H1 (cell line): ENCODE results near the gene SOD2. TPM values are rescaled to one million over a fixed set of nuclear protein-coding genes. Genes with fewer than 3 reads are reported as not detected.

Experiments
- CTCF ChIA-PET: fragments of 300-600 bp; sonication (Branson Sonifier 250); formaldehyde crosslinking; loops from one replicate; lab custom pipeline; 2021; ENCODE audit not compliant: partially characterized antibody; lab: Charles Lee
- POLR2A ChIA-PET: fragments of 300-600 bp; sonication (Branson Sonifier 250); formaldehyde crosslinking; loops from one replicate; lab custom pipeline; 2021; ENCODE audit warnings: inconsistent platforms; ENCODE audit not compliant: partially characterized antibody; lab: Charles Lee
- DNase-seq, 2 experiments: peaks; one replicate each; pipeline versions ENCODE4 v3.0.0 to v3.0.0-alpha.2; 2010 to 2022; ENCODE audit warnings: low spot score in 2 of 2, low read depth in 1 of 2, mixed read lengths in 1 of 2
- FAIRE-seq: peaks from 2 replicates; lab custom pipeline; 2011; peaks lifted over from hg19 to GRCh38; lab: Jason Lieb, UNC
- H2AFZ ChIP-seq: 2 replicates; pipeline ENCODE4 v1.8.1; 2012; ENCODE audit warnings: low read length, inconsistent platforms
- H2AK5ac ChIP-seq: 2 replicates; pipeline ENCODE4 v1.6.1; 2013; ENCODE audit warnings: low read depth, low read length
- H2BK120ac ChIP-seq: replicated peaks from 2 replicates; pipeline ENCODE3; 2013; ENCODE audit warnings: low read depth, low read length, inconsistent platforms
- H2BK12ac ChIP-seq: 2 replicates; pipeline ENCODE4 v1.6.1; 2013; ENCODE audit warnings: low read depth, low read length
- H2BK15ac ChIP-seq: 2 replicates; pipeline ENCODE4 v1.6.1; 2013; ENCODE audit warnings: low read length
- H2BK20ac ChIP-seq: 2 replicates; pipeline ENCODE4 v1.6.1; 2013; ENCODE audit warnings: low read length
- H2BK5ac ChIP-seq: 2 replicates; pipeline ENCODE4 v1.6.1; 2013; ENCODE audit warnings: low read depth, low read length
- H3K14ac ChIP-seq: 2 replicates; pipeline ENCODE4 v1.6.1; 2013; ENCODE audit warnings: inconsistent platforms; ENCODE audit not compliant: insufficient read length
- H3K18ac ChIP-seq: 2 replicates; pipeline ENCODE4 v1.6.1; 2013; ENCODE audit warnings: low read length; ENCODE audit errors: extremely low read depth
- H3K23ac ChIP-seq: 2 replicates; pipeline ENCODE4 v1.6.1; 2013; ENCODE audit warnings: inconsistent platforms; ENCODE audit not compliant: insufficient read length
- H3K23me2 ChIP-seq: 2 replicates; pipeline ENCODE4 v1.6.1; 2013; ENCODE audit warnings: low read depth, low read length
- H3K27ac ChIP-seq: 2 replicates; pipeline ENCODE4 v1.6.1; 2011; ENCODE audit warnings: low read depth, low read length, inconsistent platforms
- H3K27me3 ChIP-seq, 4 experiments: replicated peaks in 1 of 4; 1 replicate in 1 of 4; 2 replicates in 3 of 4; pipeline versions ENCODE4 v1.6.1 to v1.8.1; 2011 to 2013; ENCODE audit warnings: low read length in 3 of 4, mild to moderate bottlenecking in 3 of 4, inconsistent platforms in 2 of 4, mixed read lengths in 2 of 4, moderate library complexity in 1 of 4; ENCODE audit not compliant: control insufficient read depth in 3 of 4, insufficient read depth in 3 of 4; ENCODE audit errors: extremely low read depth in 1 of 4
- H3K36me3 ChIP-seq, 4 experiments: 2 replicates each; pipeline versions ENCODE4 v1.6.1 to v1.8.1; 2011 to 2013; ENCODE audit warnings: mild to moderate bottlenecking in 4 of 4, low read length in 3 of 4, moderate library complexity in 2 of 4, control low read depth in 1 of 4, inconsistent platforms in 1 of 4; ENCODE audit not compliant: insufficient read depth in 4 of 4, control insufficient read depth in 2 of 4
- H3K4ac ChIP-seq: replicated peaks from 2 replicates; pipeline ENCODE3; 2013; ENCODE audit warnings: low read length, low read depth, mixed read lengths, inconsistent platforms; ENCODE audit not compliant: insufficient read length
- H3K4me1 ChIP-seq, 4 experiments: replicated peaks in 1 of 4; 1 replicate in 1 of 4; 2 replicates in 3 of 4; pipeline versions ENCODE4 v1.6.1 to v1.8.1; 2011 to 2013; ENCODE audit warnings: low read length in 3 of 4, inconsistent platforms in 2 of 4, mixed read lengths in 1 of 4; ENCODE audit not compliant: insufficient read depth in 4 of 4, control insufficient read depth in 3 of 4
- H3K4me2 ChIP-seq, 2 experiments: 2 replicates each; pipeline versions ENCODE4 v1.6.1 to v1.8.1; 2011 to 2013; ENCODE audit warnings: low read depth in 2 of 2, low read length in 2 of 2, control low read depth in 1 of 2, inconsistent platforms in 1 of 2, mild to moderate bottlenecking in 1 of 2; ENCODE audit not compliant: insufficient read depth in 1 of 2
- H3K4me3 ChIP-seq, 4 experiments: fragments of 200-600, 300-600 bp in 1 of 4; sonication (generic), shearing (Covaris generic), sonication (Bioruptor Twin) in 1 of 4; 2 replicates each; pipeline versions ENCODE4 v1.5.1 to v1.8.1; 2011 to 2016; ENCODE audit warnings: low read length in 4 of 4, low read depth in 3 of 4, control low read depth in 2 of 4, inconsistent platforms in 2 of 4, mild to moderate bottlenecking in 2 of 4, mixed read lengths in 1 of 4, moderate library complexity in 1 of 4; ENCODE audit not compliant: insufficient read depth in 2 of 4; ENCODE audit errors: extremely low read depth in 1 of 4
- H3K56ac ChIP-seq: replicated peaks from 2 replicates; pipeline ENCODE3; 2013; ENCODE audit warnings: low read depth, mild to moderate bottlenecking, mixed read lengths, low read length, inconsistent platforms; ENCODE audit not compliant: insufficient read length
- H3K79me1 ChIP-seq: 2 replicates; pipeline ENCODE4 v1.6.1; 2013; ENCODE audit warnings: low read depth, low read length, control low read depth
- H3K79me2 ChIP-seq, 2 experiments: 2 replicates each; pipeline versions ENCODE4 v1.6.1 to v1.8.1; 2012 to 2013; ENCODE audit warnings: low read length in 2 of 2, mild to moderate bottlenecking in 2 of 2, inconsistent platforms in 1 of 2; ENCODE audit not compliant: insufficient read depth in 2 of 2, control insufficient read depth in 1 of 2
- H3K9ac ChIP-seq, 4 experiments: replicated peaks in 1 of 4; 1 replicate in 1 of 4; 2 replicates in 3 of 4; pipeline versions ENCODE4 v1.6.1 to v1.8.1; 2011 to 2013; ENCODE audit warnings: low read depth in 3 of 4, low read length in 3 of 4, control low read depth in 2 of 4, mild to moderate bottlenecking in 2 of 4, moderate library complexity in 2 of 4, inconsistent platforms in 1 of 4; ENCODE audit errors: extremely low read depth in 1 of 4
- H3K9me3 ChIP-seq, 2 experiments: 2 replicates each; pipeline versions ENCODE4 v1.6.1 to v1.8.1; 2012 to 2013; ENCODE audit warnings: mild to moderate bottlenecking in 2 of 2, moderate library complexity in 2 of 2, control low read depth in 1 of 2, inconsistent platforms in 1 of 2, low read depth in 1 of 2, low read length in 1 of 2, mixed read lengths in 1 of 2; ENCODE audit not compliant: insufficient read depth in 2 of 2
- H4K20me1 ChIP-seq, 2 experiments: replicated peaks in 1 of 2; 2 replicates each; pipeline versions ENCODE3 to v1.8.1; 2011 to 2013; ENCODE audit warnings: inconsistent platforms in 2 of 2, low read length in 2 of 2, mild to moderate bottlenecking in 1 of 2; ENCODE audit not compliant: insufficient read depth in 2 of 2, control insufficient read depth in 1 of 2
- H4K5ac ChIP-seq: 2 replicates; pipeline ENCODE4 v1.6.1; 2013; ENCODE audit warnings: low read length, low read depth, mixed read lengths, inconsistent platforms; ENCODE audit not compliant: insufficient read length
- H4K8ac ChIP-seq: 2 replicates; pipeline ENCODE4 v1.8.0; 2013; ENCODE audit warnings: mild to moderate bottlenecking, moderate library complexity, low read length, inconsistent platforms; ENCODE audit not compliant: insufficient read depth; ENCODE audit errors: extremely low read depth
- H4K91ac ChIP-seq: replicated peaks from 2 replicates; pipeline ENCODE3; 2013; ENCODE audit warnings: low read length, mixed read lengths, inconsistent platforms; ENCODE audit not compliant: insufficient read length
- ASH2L ChIP-seq: fragments of 200-600, 300-600 bp; sonication (generic); IDR thresholded peaks from one replicate; pipeline ENCODE4 v1.7.1; 2017; ENCODE audit warnings: low read length
- CHD1 ChIP-seq: IDR thresholded peaks from 2 replicates; pipeline ENCODE4 v1.6.1; 2012; ENCODE audit warnings: low read depth, low read length, improper control_type of control experiment
- CHD2 ChIP-seq: IDR thresholded peaks from 2 replicates; pipeline ENCODE4 v1.6.1; 2012; ENCODE audit warnings: low read length, improper control_type of control experiment
- EGR1 ChIP-seq: IDR thresholded peaks from 2 replicates; pipeline ENCODE4 v1.6.1; 2011; ENCODE audit warnings: low read depth, low read length, borderline replicate concordance
- EP300 ChIP-seq, 2 experiments: IDR thresholded peaks; 1 replicate in 1 of 2; 2 replicates in 1 of 2; pipeline ENCODE4 v1.6.1; 2011 to 2012; ENCODE audit warnings: low read depth in 2 of 2, low read length in 2 of 2, mild to moderate bottlenecking in 2 of 2, borderline replicate concordance in 1 of 2, inconsistent platforms in 1 of 2, moderate library complexity in 1 of 2
- GTF2F1 ChIP-seq: IDR thresholded peaks from 2 replicates; pipeline ENCODE4 v1.6.1; 2012; ENCODE audit warnings: low read depth, low read length, improper control_type of control experiment, borderline replicate concordance
- HDAC6 ChIP-seq: IDR thresholded peaks from one replicate; pipeline ENCODE4 v1.7.1; 2012; ENCODE audit warnings: low read depth, mild to moderate bottlenecking, inconsistent platforms, low read length, moderate library complexity
- KDM5A ChIP-seq: fragments of 200-600 bp; IDR thresholded peaks from 2 replicates; pipeline ENCODE4 v1.7.1; 2012; ENCODE audit warnings: mild to moderate bottlenecking, low read length, inconsistent platforms, mixed read lengths
- MAFK ChIP-seq: IDR thresholded peaks from 2 replicates; pipeline ENCODE4 v1.6.1; 2012; ENCODE audit warnings: low read depth, mild to moderate bottlenecking, improper control_type of control experiment, low read length
- SP2 ChIP-seq: IDR thresholded peaks from 2 replicates; pipeline ENCODE4 v1.6.1; 2012; ENCODE audit warnings: mild to moderate bottlenecking, low read length, inconsistent platforms
- SUZ12 ChIP-seq: fragments of 200-600 bp; sonication (generic); IDR thresholded peaks from 2 replicates; pipeline ENCODE4 v1.6.1; 2012; ENCODE audit warnings: mild to moderate bottlenecking, inconsistent platforms, low read length, moderate library complexity, mixed read lengths
- TAF1 ChIP-seq: IDR thresholded peaks from 2 replicates; pipeline ENCODE4 v1.6.1; 2011; ENCODE audit warnings: mild to moderate bottlenecking, low read depth, low read length
- WGBS, 2 experiments: shearing (Covaris generic) in 1 of 2; methylation state at CpG; one replicate each; pipeline versions ENCODE4 v1.1.6 to v1.1.7; 2013 to 2015; ENCODE audit warnings: low lambda C conversion rate in 2 of 2, mixed read lengths in 2 of 2, inconsistent platforms in 1 of 2, low coverage in 1 of 2, missing lambda C conversion rate in 1 of 2; ENCODE audit not compliant: insufficient replicate concordance in 2 of 2, insufficient coverage in 1 of 2, insufficient read length in 1 of 2; ENCODE audit errors: extremely low coverage in 1 of 2, missing lambda C conversion rate in 1 of 2; 5-methylcytosine and 5-hydroxymethylcytosine counted together
- polyA plus RNA-seq, 7 experiments: library from polyadenylated mRNA; depleted of rRNA in 3 of 7; stranded (reverse) in 5 of 7; unstranded in 2 of 7; fragments of >200 nt in 5 of 7; fragments of 200-250 nt in 2 of 7; gene quantifications; 1 replicate in 5 of 7; 2 replicates in 1 of 7; 4 replicates in 1 of 7; pipeline versions ENCODE4 v1.2.1 to v1.2.3, GENCODE V29; 2011 to 2013; ENCODE audit warnings: missing spikeins in 2 of 7, mixed read lengths in 2 of 7
- total RNA-seq: library from RNA; stranded (reverse); fragmentation: NEBNext Ultra II Directional; extraction: Animal tissue kit (Norgen Biotek cat#: 25700); gene quantifications from 2 replicates; pipeline ENCODE4 v1.2.1, GENCODE V29; 2021
- TF ChIP-seq, protein P1 (sequence below): IDR thresholded peaks from 2 replicates; pipeline ENCODE4 v1.6.1; 2012; ENCODE audit warnings: inconsistent platforms
- TF ChIP-seq, protein P2 (sequence below): IDR thresholded peaks from 2 replicates; pipeline ENCODE4 v1.6.1; 2011; ENCODE audit warnings: low read length, improper control_type of control experiment

Gene SOD2
- total and polyA plus RNA-seq, 2 of the 8 experiments (the other 6 are each of a cell fraction or from before 2014, with no cell fraction given), result 31.1 to 88.7 TPM

DNA sequence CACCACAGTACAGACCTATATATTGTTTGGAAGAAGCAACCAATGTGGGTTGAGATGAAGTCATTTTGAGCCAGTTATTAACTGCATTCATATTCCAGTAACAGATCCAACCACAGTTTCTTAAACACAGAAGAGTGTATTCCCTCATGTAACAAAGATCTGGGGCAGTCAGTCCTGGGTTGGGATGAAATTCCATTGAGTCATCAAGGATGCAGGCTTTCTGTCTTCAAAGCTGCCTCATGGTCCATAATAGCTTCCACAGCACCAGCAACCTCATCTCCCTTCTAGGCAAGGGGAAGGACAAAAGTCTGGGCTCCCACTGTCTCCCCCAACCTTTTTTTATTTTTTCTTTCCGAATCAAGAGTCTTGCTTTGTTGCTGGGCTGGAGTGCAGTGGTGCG, 2.9 kb upstream of the SOD2 start:
- peaks cover 0 to 16% of the 10 kb centered on the region in 2 experiments; a peak in 2 of 4 replicates for H3K79me2 ChIP-seq
- no peak overlapping the region for H3K9ac ChIP-seq
- no peak overlapping the region for H3K27ac ChIP-seq
- H3K4me2 ChIP-seq, result no peak overlapping the region
- no peak overlapping the region for H2BK120ac ChIP-seq
- no peak overlapping the region for H2BK15ac ChIP-seq
- no peaks in the 10 kb centered on the region for H3K36me3 ChIP-seq
- peaks cover 5% of the 10 kb centered on the region for H3K79me1 ChIP-seq
- no peak overlapping the region for H2BK12ac ChIP-seq
- no peak overlapping the region for H3K4me3 ChIP-seq
- peaks cover 3 to 15% (median 8%) of the 10 kb centered on the region in 4 experiments for H3K4me1 ChIP-seq
- H2BK5ac ChIP-seq, result no peak overlapping the region
- H4K91ac ChIP-seq, result no peak overlapping the region
- H2AFZ ChIP-seq, result no peak overlapping the region
- no peak overlapping the region for H3K18ac ChIP-seq
- H3K23me2 ChIP-seq, result peaks cover 14% of the 10 kb centered on the region
- no peaks in the 10 kb centered on the region for H3K9me3 ChIP-seq
- H3K56ac ChIP-seq, result no peak overlapping the region
- no peak overlapping the region for H4K5ac ChIP-seq
- CTCF ChIA-PET, result interaction anchor here (1.5 to 4.1 kb wide), 2 partner anchors 9 to 22 kb away, joined by 5 to 16 read pairs; no protein-coding TSS in a partner anchor
- H3K14ac ChIP-seq, result no peak overlapping the region
- H3K23ac ChIP-seq, result no peak overlapping the region
- H4K20me1 ChIP-seq, result peaks cover 4 to 6% of the 10 kb centered on the region in 2 experiments
- FAIRE-seq (no peak), DNase-seq (no peak)
- H3K4ac ChIP-seq, result no peak overlapping the region
- no peaks in the 10 kb centered on the region for H3K27me3 ChIP-seq
- 91% methylated on average over 2 of the region's 2 CpGs; no CpG with 5 or more reads in 1 of the 2 experiments for WGBS, 2 experiments
- no peak overlapping the region for H4K8ac ChIP-seq
- POLR2A ChIA-PET, result interaction anchor here (1.5 to 4.5 kb wide), 2 partner anchors 27 to 31 kb away, joined by 3 to 32 read pairs; partner anchors contain the start of gene WTAP
- no peak overlapping the region for H2BK20ac ChIP-seq
- no peak overlapping the region for H2AK5ac ChIP-seq
- TF ChIP-seq CHD1 (no peak), TAF1 (no peak), GTF2F1 (no peak), SP2 (no peak), HDAC6 (no peak), CHD2 (no peak), EGR1 (no peak), EP300 (IDR thresholded peaks at IDR 0.05; ENCODE audit: borderline replicate concordance in 1 of 2, low read depth in 2 of 2, low read length in 2 of 2) (no peak), SUZ12 (no peak), ASH2L (no peak), KDM5A (no peak), MAFK (no peak)
- TF ChIP-seq, protein P1, sequence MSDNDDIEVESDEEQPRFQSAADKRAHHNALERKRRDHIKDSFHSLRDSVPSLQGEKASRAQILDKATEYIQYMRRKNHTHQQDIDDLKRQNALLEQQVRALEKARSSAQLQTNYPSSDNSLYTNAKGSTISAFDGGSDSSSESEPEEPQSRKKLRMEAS, result no peak
- TF ChIP-seq, protein P2, sequence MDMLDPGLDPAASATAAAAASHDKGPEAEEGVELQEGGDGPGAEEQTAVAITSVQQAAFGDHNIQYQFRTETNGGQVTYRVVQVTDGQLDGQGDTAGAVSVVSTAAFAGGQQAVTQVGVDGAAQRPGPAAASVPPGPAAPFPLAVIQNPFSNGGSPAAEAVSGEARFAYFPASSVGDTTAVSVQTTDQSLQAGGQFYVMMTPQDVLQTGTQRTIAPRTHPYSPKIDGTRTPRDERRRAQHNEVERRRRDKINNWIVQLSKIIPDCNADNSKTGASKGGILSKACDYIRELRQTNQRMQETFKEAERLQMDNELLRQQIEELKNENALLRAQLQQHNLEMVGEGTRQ, result no peak
